Measurements from ENCODE around the gene KCNH1.

- TF ChIP-seq CTCF (conservative IDR thresholded peaks at IDR 0.05; ENCODE audit: low read depth in 2 of 2) (no peak), POLR2AphosphoS5 (IDR thresholded peaks at IDR 0.05; ENCODE audit: low read depth) (no peak), EZH2 (IDR thresholded peaks at IDR 0.05; ENCODE audit: low read depth, unreplicated experiment) (no peak), REST (IDR thresholded peaks at IDR 0.05; ENCODE audit: unreplicated experiment) (no peak), EZH2phosphoT487 (IDR thresholded peaks at IDR 0.05; ENCODE audit: unreplicated experiment) (no peak), CREB1 (CRISPR knock-in tag; IDR thresholded peaks at IDR 0.05; ENCODE audit: low read depth) (no peak), JUNB (IDR thresholded peaks at IDR 0.05; ENCODE audit: unreplicated experiment) (no peak)
Observed at GRCh38 chr1:210633140-210633539, 500.8 kb downstream of the KCNH1 start.

Data from GM23338 (cell line).